ENCODE results near the gene FARS2.
"Not testable (repeated sequence)": the region's sequence is repeated elsewhere in the genome, so short reads cannot be mapped to it uniquely, and the experiment has no call there.

The FARS2 gene

GRCh38 chr6:5632348-5632935, 371.1 kb downstream of the FARS2 start:
- no peak for DNase-seq (ENCODE audit: low read depth in 2 of 2)

- no peak for DNase-seq (ENCODE audit: low read depth in 2 of 2)
Observed at GRCh38 chr6:5634525-5634924, 373.2 kb downstream of the FARS2 start.

- DNase-seq (ENCODE audit: low read depth in 2 of 2), result no peak
Observed at GRCh38 chr6:5636210-5637030, 375.1 kb downstream of the FARS2 start.

- no peak for DNase-seq (ENCODE audit: low read depth in 2 of 2)
Observed at GRCh38 chr6:5637714-5638113, 376.4 kb downstream of the FARS2 start.

- DNase-seq (ENCODE audit: low read depth in 2 of 2), result no peak
Observed at GRCh38 chr6:5638666-5639065, 377.4 kb downstream of the FARS2 start.

GRCh38 chr6:5639193-5639592, 377.9 kb downstream of the FARS2 start:
- no peak for DNase-seq (ENCODE audit: low read depth in 2 of 2)

GRCh38 chr6:5640614-5641013, 379.3 kb downstream of the FARS2 start:
- DNase-seq (ENCODE audit: low read depth in 2 of 2), result no peak

- DNase-seq (ENCODE audit: low read depth in 2 of 2), result no peak
Observed at GRCh38 chr6:5644523-5645185, 383.3 kb downstream of the FARS2 start.

GRCh38 chr6:5645328-5646290, 384.3 kb downstream of the FARS2 start:
- DNase-seq (ENCODE audit: low read depth in 2 of 2), result no peak

- no peak for DNase-seq (ENCODE audit: low read depth in 2 of 2)
Observed at GRCh38 chr6:5652406-5653137, 391.3 kb downstream of the FARS2 start.

GRCh38 chr6:5653801-5654200, 392.5 kb downstream of the FARS2 start:
- no peak for DNase-seq (ENCODE audit: low read depth in 2 of 2)

- no peak for DNase-seq (ENCODE audit: low read depth in 2 of 2)
Observed at GRCh38 chr6:5656226-5656625, 394.9 kb downstream of the FARS2 start.

GRCh38 chr6:5656695-5657094, 395.4 kb downstream of the FARS2 start:
- not testable (repeated sequence) for DNase-seq (ENCODE audit: low read depth in 2 of 2)

GRCh38 chr6:5657684-5658430, 396.5 kb downstream of the FARS2 start:
- no peak for DNase-seq (ENCODE audit: low read depth in 2 of 2)

GRCh38 chr6:5659467-5659866, 398.2 kb downstream of the FARS2 start:
- DNase-seq (ENCODE audit: low read depth in 2 of 2), result no peak

- no peak for DNase-seq (ENCODE audit: low read depth in 2 of 2)
Observed at GRCh38 chr6:5660772-5661171, 399.5 kb downstream of the FARS2 start.

GRCh38 chr6:5662797-5663196, 401.5 kb downstream of the FARS2 start:
- no peak for DNase-seq (ENCODE audit: low read depth in 2 of 2)

- DNase-seq (ENCODE audit: low read depth in 2 of 2), result no peak
Observed at GRCh38 chr6:5663259-5663658, 401.9 kb downstream of the FARS2 start.

GRCh38 chr6:5663739-5664138, 402.4 kb downstream of the FARS2 start:
- DNase-seq (ENCODE audit: low read depth in 2 of 2), result no peak

- DNase-seq (ENCODE audit: low read depth in 2 of 2), result no peak
Observed at GRCh38 chr6:5664149-5664548, 402.8 kb downstream of the FARS2 start.
